ENCODE data around the gene GPC5.

DNA sequence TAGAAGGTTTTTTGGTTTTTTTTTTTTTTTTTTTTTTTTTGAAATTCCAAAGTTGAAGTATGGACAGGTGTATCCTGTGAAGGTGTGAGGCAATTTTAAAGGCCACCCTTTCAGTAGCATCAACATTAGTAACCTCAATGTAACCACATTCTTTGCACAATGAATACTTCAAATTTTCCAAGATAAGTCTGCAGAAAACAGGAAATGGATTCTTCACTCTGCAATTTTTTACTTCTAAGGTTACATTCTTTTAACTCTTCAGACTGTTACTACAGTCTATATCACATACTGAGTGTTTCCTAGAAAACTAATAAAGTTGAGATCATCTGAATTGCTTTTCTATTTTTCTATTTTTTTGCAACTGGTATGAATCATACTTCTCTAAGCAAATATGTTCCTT, 1259.1 kb downstream of the GPC5 start:
- TF ChIP-seq, protein P1, sequence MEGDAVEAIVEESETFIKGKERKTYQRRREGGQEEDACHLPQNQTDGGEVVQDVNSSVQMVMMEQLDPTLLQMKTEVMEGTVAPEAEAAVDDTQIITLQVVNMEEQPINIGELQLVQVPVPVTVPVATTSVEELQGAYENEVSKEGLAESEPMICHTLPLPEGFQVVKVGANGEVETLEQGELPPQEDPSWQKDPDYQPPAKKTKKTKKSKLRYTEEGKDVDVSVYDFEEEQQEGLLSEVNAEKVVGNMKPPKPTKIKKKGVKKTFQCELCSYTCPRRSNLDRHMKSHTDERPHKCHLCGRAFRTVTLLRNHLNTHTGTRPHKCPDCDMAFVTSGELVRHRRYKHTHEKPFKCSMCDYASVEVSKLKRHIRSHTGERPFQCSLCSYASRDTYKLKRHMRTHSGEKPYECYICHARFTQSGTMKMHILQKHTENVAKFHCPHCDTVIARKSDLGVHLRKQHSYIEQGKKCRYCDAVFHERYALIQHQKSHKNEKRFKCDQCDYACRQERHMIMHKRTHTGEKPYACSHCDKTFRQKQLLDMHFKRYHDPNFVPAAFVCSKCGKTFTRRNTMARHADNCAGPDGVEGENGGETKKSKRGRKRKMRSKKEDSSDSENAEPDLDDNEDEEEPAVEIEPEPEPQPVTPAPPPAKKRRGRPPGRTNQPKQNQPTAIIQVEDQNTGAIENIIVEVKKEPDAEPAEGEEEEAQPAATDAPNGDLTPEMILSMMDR (IDR thresholded peaks at IDR 0.05), result no peak
- no peak for TF ChIP-seq POLR2A (IDR thresholded peaks at IDR 0.05)
